ENCODE results near the gene NELL2. TPM values are rescaled to one million over a fixed set of nuclear protein-coding genes. Genes with fewer than 3 reads are reported as not detected.

Gene NELL2
- total RNA-seq, 4 donors from 2014 or later, result 0.42 to 5.8 (median 3.3) TPM

GRCh38 chr12:44795970-44796369, 80.1 kb downstream of the NELL2 start:
- H3K9me3 ChIP-seq, result no peaks in the 10 kb centered on the region
- H3K4me1 ChIP-seq, result no peaks in the 10 kb centered on the region
- no peaks in the 10 kb centered on the region for H3K36me3 ChIP-seq
- no peak overlapping the region for H3K4me3 ChIP-seq
- DNase-seq (ENCODE audit: extremely low spot score), result no peak
- H3K27ac ChIP-seq (replicated peaks in 1 of 4), result no peak overlapping the region
- H3K27me3 ChIP-seq, result no peaks in the 10 kb centered on the region
- intact Hi-C loops (cut with DNase I), result no loop called here
- no peak for TF ChIP-seq POLR2A (IDR thresholded peaks at IDR 0.05; ENCODE audit: low read depth)
- no peak for TF ChIP-seq POLR2AphosphoS5 (IDR thresholded peaks at IDR 0.05)
- no peak for TF ChIP-seq EP300 (IDR thresholded peaks at IDR 0.05)
- TF ChIP-seq CTCF (IDR thresholded peaks at IDR 0.05), result no peak

- intact Hi-C loops (cut with DNase I), result no loop called here
- DNase-seq (ENCODE audit: extremely low spot score), result no peak
- no peak overlapping the region for H3K27ac ChIP-seq (replicated peaks in 1 of 4)
- no peaks in the 10 kb centered on the region for H3K4me1 ChIP-seq
- H3K36me3 ChIP-seq, result no peaks in the 10 kb centered on the region
- WGBS, result 100% methylated on average over 3 of the region's 4 CpGs
- no peaks in the 10 kb centered on the region for H3K9me3 ChIP-seq
- TF ChIP-seq POLR2A (IDR thresholded peaks at IDR 0.05; ENCODE audit: low read depth), result no peak
- TF ChIP-seq EP300 (IDR thresholded peaks at IDR 0.05), result no peak
- no peak for TF ChIP-seq CTCF (IDR thresholded peaks at IDR 0.05)
- no peak for TF ChIP-seq POLR2AphosphoS5 (IDR thresholded peaks at IDR 0.05)
- H3K4me3 ChIP-seq, result no peak overlapping the region
- H3K27me3 ChIP-seq, result no peaks in the 10 kb centered on the region
Observed at GRCh38 chr12:44788731-44789130, 87.4 kb downstream of the NELL2 start.

GRCh38 chr12:44780221-44780790, 95.8 kb downstream of the NELL2 start:
- 77% methylated on average over 2 of the region's 2 CpGs for WGBS
- Histone ChIP-seq H3K27me3 (no peaks in the 10 kb centered on the region), H3K4me3 (no peak overlapping the region), H3K36me3 (no peaks in the 10 kb centered on the region), H3K27ac (replicated peaks in 1 of 4) (no peak overlapping the region), H3K4me1 (no peaks in the 10 kb centered on the region), H3K9me3 (no peaks in the 10 kb centered on the region)
- no peak for TF ChIP-seq CTCF (IDR thresholded peaks at IDR 0.05)
- TF ChIP-seq POLR2AphosphoS5 (IDR thresholded peaks at IDR 0.05), result no peak
- TF ChIP-seq EP300 (IDR thresholded peaks at IDR 0.05), result no peak
- no peak for TF ChIP-seq POLR2A (IDR thresholded peaks at IDR 0.05; ENCODE audit: low read depth)
- intact Hi-C loops (cut with DNase I), result no loop called here
- DNase-seq (ENCODE audit: extremely low spot score), result no peak

- H3K36me3 ChIP-seq, result no peaks in the 10 kb centered on the region
- H3K9me3 ChIP-seq, result no peaks in the 10 kb centered on the region
- no peak overlapping the region for H3K4me3 ChIP-seq
- H3K4me1 ChIP-seq, result no peaks in the 10 kb centered on the region
- DNase-seq (ENCODE audit: extremely low spot score), result no peak
- WGBS, result 78% methylated on average over 6 of the region's 6 CpGs
- no peak overlapping the region for H3K27ac ChIP-seq (replicated peaks in 1 of 4)
- H3K27me3 ChIP-seq, result no peaks in the 10 kb centered on the region
- TF ChIP-seq CTCF (IDR thresholded peaks at IDR 0.05) (no peak), EP300 (IDR thresholded peaks at IDR 0.05) (no peak), POLR2AphosphoS5 (IDR thresholded peaks at IDR 0.05) (no peak), POLR2A (IDR thresholded peaks at IDR 0.05; ENCODE audit: low read depth) (no peak)
- intact Hi-C loops (cut with DNase I), result no loop called here
Observed at GRCh38 chr12:44779766-44780165, 96.3 kb downstream of the NELL2 start.

- 92% methylated on average over 1 of the region's 1 CpG for WGBS
- Histone ChIP-seq H3K9me3 (no peaks in the 10 kb centered on the region), H3K4me1 (no peaks in the 10 kb centered on the region), H3K4me3 (no peak overlapping the region), H3K36me3 (no peaks in the 10 kb centered on the region), H3K27ac (replicated peaks in 1 of 4) (no peak overlapping the region), H3K27me3 (no peaks in the 10 kb centered on the region)
- intact Hi-C loops (cut with DNase I), result no loop called here
- TF ChIP-seq CTCF (IDR thresholded peaks at IDR 0.05) (no peak), POLR2AphosphoS5 (IDR thresholded peaks at IDR 0.05) (no peak), POLR2A (IDR thresholded peaks at IDR 0.05; ENCODE audit: low read depth) (no peak), EP300 (IDR thresholded peaks at IDR 0.05) (no peak)
- DNase-seq (ENCODE audit: extremely low spot score), result no peak
Observed at GRCh38 chr12:44778863-44779262, 97.3 kb downstream of the NELL2 start.

All from esophagus muscularis mucosa (tissue), 4 donors.